ENCODE results near the gene MND1.

Gene MND1

DNA sequence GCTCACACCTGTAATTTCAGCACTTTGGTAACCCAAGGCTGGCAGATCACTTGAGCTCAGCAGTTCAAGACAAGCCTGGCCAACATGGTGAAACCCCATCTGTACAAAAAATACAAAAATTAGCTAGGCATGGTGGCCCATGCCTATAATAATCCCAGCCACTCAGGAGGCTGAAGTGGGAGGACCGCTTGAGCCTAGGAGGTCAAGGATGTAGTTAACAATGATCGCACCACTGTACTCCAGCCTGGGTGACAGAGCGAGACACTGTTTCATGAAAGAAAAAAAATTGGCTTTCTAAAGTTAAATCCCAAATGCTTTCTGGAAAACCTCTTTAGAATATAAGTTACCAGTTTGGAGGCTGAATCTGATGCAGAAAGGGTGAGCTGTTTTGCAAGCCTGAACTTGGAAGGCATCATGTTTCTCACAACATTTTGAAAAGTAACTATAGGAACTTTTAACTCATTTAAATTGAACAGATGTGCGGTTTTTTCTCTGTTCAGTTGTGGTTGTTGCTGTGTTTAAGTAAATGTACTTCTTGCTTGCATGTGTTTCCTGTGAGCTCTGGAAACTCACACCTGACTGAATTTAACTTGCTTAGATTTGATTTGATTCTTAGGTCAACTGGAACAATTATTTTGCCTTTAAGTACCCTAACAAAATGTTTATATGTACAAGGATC is 81.9 kb downstream of the MND1 start:
- Histone ChIP-seq H3K79me2 (ENCODE audit: control insufficient read depth, low read length) (peaks cover 39% of the 10 kb centered on the region), H3K4me1 (ENCODE audit: control insufficient read depth, low read length) (peaks cover 94% of the 10 kb centered on the region), H4K20me1 (ENCODE audit: control insufficient read depth, insufficient read depth, low read depth, low read length) (no peaks in the 10 kb centered on the region), H3K4me3 (ENCODE audit: low read length) (peak overlapping the region; percentile 63), H3K9me2 (replicated peaks; ENCODE audit: control insufficient read depth, low read length) (no peaks in the 10 kb centered on the region), H3K27ac (ENCODE audit: low read depth, low read length) (peak overlapping the region; percentile 96), H3K36me3 (ENCODE audit: control insufficient read depth, low read length) (peaks cover 22% of the 10 kb centered on the region), H3F3A (ENCODE audit: control insufficient read depth, insufficient read depth) (peaks cover 62% of the 10 kb centered on the region), H3K27me3 (ENCODE audit: control insufficient read depth, low read length) (no peaks in the 10 kb centered on the region), H3K9me3 (ENCODE audit: control insufficient read depth, insufficient read depth, low read length) (no peaks in the 10 kb centered on the region), H3K4me2 (ENCODE audit: low read length) (peak overlapping the region; percentile 77)
- TF ChIP-seq EZH2phosphoT487 (IDR thresholded peaks at IDR 0.05; ENCODE audit: borderline replicate concordance, low read length): no peak
- TF ChIP-seq, protein P1, sequence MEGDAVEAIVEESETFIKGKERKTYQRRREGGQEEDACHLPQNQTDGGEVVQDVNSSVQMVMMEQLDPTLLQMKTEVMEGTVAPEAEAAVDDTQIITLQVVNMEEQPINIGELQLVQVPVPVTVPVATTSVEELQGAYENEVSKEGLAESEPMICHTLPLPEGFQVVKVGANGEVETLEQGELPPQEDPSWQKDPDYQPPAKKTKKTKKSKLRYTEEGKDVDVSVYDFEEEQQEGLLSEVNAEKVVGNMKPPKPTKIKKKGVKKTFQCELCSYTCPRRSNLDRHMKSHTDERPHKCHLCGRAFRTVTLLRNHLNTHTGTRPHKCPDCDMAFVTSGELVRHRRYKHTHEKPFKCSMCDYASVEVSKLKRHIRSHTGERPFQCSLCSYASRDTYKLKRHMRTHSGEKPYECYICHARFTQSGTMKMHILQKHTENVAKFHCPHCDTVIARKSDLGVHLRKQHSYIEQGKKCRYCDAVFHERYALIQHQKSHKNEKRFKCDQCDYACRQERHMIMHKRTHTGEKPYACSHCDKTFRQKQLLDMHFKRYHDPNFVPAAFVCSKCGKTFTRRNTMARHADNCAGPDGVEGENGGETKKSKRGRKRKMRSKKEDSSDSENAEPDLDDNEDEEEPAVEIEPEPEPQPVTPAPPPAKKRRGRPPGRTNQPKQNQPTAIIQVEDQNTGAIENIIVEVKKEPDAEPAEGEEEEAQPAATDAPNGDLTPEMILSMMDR (IDR thresholded peaks at IDR 0.05; ENCODE audit: low read depth, low read length, poor library complexity, severe bottlenecking): no peak

DNA sequence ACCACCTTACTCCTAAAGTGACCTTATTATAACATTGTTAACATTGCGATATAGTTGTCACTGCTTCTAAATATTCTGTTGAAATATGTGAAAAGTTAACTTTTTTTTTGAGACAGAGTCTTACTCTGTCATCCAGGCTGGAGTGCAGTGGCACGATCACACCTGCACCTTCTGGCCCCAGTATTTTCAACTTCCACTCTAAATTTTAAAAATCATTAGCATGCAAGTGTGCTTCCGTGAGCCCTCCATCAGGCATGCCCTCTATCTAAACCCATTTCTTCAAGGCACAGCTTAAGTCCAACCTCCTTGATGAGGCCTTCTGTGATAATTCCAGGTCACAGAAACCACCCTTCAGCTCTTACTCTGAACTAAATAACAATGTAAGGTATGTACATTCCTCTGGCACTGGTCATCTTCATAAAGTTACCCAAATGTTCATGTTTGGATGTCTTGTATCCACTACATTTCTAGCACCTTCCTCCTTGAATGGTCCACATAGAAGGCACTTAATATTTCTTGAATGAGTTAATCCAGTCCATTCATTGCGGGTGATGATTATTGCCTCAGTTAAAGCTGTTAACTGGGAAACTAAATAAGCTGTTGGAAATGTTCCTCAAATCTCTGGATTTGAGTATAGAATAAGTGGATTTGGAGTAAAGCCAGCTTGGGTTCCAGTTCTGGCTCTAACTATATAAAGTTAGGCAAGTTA is 83.0 kb downstream of the MND1 start:
- peaks cover 25% of the 10 kb centered on the region for H3K36me3 ChIP-seq (ENCODE audit: control insufficient read depth, low read length)
- H3K9me2 ChIP-seq (replicated peaks; ENCODE audit: control insufficient read depth, low read length): no peaks in the 10 kb centered on the region
- peaks cover 49% of the 10 kb centered on the region for H3K79me2 ChIP-seq (ENCODE audit: control insufficient read depth, low read length)
- TF ChIP-seq EZH2phosphoT487 (IDR thresholded peaks at IDR 0.05; ENCODE audit: borderline replicate concordance, low read length): no peak
- TF ChIP-seq, protein P1 (IDR thresholded peaks at IDR 0.05; ENCODE audit: low read depth, low read length, poor library complexity, severe bottlenecking): no peak
- H3K27ac ChIP-seq (ENCODE audit: low read depth, low read length): peak overlapping the region; percentile 96
- no peaks in the 10 kb centered on the region for H4K20me1 ChIP-seq (ENCODE audit: control insufficient read depth, insufficient read depth, low read depth, low read length)
- peaks cover 94% of the 10 kb centered on the region for H3K4me1 ChIP-seq (ENCODE audit: control insufficient read depth, low read length)
- H3F3A ChIP-seq (ENCODE audit: control insufficient read depth, insufficient read depth): peaks cover 61% of the 10 kb centered on the region
- H3K4me3 ChIP-seq (ENCODE audit: low read length): peak overlapping the region; percentile 63
- peak overlapping the region; percentile 77 for H3K4me2 ChIP-seq (ENCODE audit: low read length)
- H3K27me3 ChIP-seq (ENCODE audit: control insufficient read depth, low read length): no peaks in the 10 kb centered on the region
- no peaks in the 10 kb centered on the region for H3K9me3 ChIP-seq (ENCODE audit: control insufficient read depth, insufficient read depth, low read length)

DNA sequence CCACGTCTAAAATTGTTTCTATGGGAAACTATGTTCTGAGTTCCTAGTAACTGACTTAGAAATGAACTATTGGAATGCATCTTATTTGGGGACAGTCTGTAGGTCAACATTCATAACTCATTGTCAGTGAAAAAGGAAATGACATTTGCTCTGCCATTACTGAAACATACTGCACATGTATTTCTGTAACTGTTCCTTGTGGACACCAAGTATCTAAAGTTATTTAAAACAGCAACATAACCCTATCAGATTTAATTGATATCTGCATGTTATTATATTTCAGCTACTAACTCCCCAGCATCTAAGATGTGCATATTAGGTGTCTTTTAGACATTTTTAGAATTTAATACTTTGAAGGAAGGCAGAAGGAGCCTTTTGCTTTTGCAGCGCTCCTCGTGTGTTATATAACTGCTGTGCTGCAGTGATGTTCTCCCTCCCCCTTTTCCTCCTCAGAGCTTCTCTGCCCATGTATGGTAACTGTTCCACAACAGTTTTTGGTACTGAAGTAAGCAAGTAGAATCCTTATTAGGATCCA is 84.5 kb downstream of the MND1 start:
- peaks cover 76% of the 10 kb centered on the region for H3F3A ChIP-seq (ENCODE audit: control insufficient read depth, insufficient read depth)
- TF ChIP-seq EZH2phosphoT487 (IDR thresholded peaks at IDR 0.05; ENCODE audit: borderline replicate concordance, low read length): no peak
- TF ChIP-seq, protein P1 (IDR thresholded peaks at IDR 0.05; ENCODE audit: low read depth, low read length, poor library complexity, severe bottlenecking): no peak
- H3K4me1 ChIP-seq (ENCODE audit: control insufficient read depth, low read length): peaks cover 96% of the 10 kb centered on the region
- peaks cover 45% of the 10 kb centered on the region for H3K79me2 ChIP-seq (ENCODE audit: control insufficient read depth, low read length)
- no peaks in the 10 kb centered on the region for H4K20me1 ChIP-seq (ENCODE audit: control insufficient read depth, insufficient read depth, low read depth, low read length)
- peaks cover 25% of the 10 kb centered on the region for H3K36me3 ChIP-seq (ENCODE audit: control insufficient read depth, low read length)
- H3K4me2 ChIP-seq (ENCODE audit: low read length): peak overlapping the region; percentile 77
- H3K9me2 ChIP-seq (replicated peaks; ENCODE audit: control insufficient read depth, low read length): no peaks in the 10 kb centered on the region
- H3K4me3 ChIP-seq (ENCODE audit: low read length): peak overlapping the region; percentile 63
- H3K27me3 ChIP-seq (ENCODE audit: control insufficient read depth, low read length): no peaks in the 10 kb centered on the region
- peak overlapping the region; percentile 96 for H3K27ac ChIP-seq (ENCODE audit: low read depth, low read length)
- H3K9me3 ChIP-seq (ENCODE audit: control insufficient read depth, insufficient read depth, low read length): no peaks in the 10 kb centered on the region

All from DOHH2 (cell line).